AG20443 (cell line): ENCODE data around the gene CYTL1.
"Not testable (repeated sequence)": the region's sequence is repeated elsewhere in the genome, so short reads cannot be mapped to it uniquely, and the experiment has no call there.

Experiments
- DNase-seq: peaks from one replicate; pipeline ENCODE4 v3.0.0; 2012; ENCODE audit warnings: low spot score, mixed read lengths

Gene CYTL1

GRCh38 chr4:5001641-5002040 lies 17.6 kb downstream of the CYTL1 start:
- not testable (repeated sequence) for DNase-seq

GRCh38 chr4:4996935-4997334 lies 22.3 kb downstream of the CYTL1 start:
- not testable (repeated sequence) for DNase-seq

- peak; percentile 59 for DNase-seq
These were observed 23.4 kb downstream of the CYTL1 start for GRCh38 chr4:4995908-4996265.

DNA sequence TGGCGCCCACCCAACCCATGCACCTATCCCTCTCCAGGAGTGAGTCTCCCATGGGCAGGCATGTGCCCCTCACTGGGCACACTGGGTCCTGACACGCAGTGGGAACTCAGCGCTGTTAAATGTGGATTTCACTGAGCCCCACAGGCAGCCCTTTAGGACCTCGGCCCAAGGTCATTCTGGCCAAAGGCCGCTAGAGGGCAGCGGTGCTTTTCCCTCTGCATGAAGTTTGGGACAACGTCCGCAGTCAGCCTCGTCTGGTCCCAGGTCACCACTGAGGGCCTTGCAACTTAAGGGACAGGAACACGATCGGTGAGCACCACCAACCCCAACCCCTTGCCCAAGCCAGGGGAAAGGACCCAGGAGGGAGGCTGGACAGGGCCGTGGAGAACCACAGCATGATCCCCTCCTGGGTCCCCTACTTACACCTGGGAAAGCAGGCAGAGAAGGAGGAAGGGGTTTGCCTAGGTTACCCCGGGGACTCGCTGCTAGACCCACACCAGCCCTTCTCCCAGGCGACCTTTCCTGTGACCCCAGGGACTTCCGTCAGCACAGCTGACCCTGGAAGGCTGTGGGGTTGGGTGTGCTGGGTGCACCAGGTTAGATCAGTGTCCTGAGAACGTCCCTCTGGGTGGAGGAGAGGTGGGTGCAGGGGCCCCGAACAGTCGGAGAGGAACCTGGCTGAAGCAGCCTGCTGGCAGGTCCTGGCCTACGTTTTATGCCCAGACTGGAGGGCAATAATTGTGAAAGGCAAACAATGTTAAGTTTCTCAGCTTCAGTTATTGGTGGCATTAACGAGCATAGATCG lies 24.0 kb downstream of the CYTL1 start:
- peak; percentile 83 for DNase-seq

DNA sequence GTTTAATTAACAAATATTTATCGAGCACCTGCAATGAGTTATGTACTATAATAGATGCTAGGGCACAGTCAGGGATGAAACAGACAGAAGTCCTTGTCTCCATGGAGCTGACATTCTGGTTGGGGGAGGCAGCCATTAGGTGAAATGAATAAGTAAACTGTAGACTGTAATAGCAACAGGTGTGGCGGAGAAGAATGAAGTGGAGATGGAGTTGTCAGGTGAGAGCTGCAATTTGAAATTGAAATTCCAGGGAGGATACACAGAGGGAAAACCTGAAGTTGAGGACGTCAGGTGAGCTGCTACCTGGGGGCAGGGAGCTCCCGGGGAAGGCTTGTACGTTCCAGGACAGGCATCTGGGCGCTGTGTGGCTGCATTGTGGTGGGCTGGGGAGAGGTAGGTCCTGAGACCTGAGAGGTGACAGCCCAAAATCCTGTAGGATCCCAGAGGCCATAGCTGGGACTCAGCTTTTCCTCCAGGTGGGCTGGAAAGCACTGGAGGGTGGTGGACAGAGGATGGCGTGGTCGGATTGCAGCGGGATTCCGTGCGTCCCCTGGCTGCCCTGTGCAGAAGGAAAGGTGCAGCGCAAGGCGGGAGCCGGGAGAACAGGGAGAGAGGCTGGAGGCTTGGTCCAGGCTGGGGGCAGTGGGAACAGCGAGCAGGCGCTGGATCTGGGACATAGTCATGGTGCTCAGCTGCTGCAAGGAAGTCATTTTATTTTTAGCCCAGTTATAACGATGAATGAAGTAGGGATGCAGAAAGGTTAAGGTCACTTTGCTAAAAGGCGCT lies 24.8 kb downstream of the CYTL1 start:
- DNase-seq, result no peak

- no peak for DNase-seq
These were observed 26.4 kb downstream of the CYTL1 start for GRCh38 chr4:4992833-4993232.

DNA sequence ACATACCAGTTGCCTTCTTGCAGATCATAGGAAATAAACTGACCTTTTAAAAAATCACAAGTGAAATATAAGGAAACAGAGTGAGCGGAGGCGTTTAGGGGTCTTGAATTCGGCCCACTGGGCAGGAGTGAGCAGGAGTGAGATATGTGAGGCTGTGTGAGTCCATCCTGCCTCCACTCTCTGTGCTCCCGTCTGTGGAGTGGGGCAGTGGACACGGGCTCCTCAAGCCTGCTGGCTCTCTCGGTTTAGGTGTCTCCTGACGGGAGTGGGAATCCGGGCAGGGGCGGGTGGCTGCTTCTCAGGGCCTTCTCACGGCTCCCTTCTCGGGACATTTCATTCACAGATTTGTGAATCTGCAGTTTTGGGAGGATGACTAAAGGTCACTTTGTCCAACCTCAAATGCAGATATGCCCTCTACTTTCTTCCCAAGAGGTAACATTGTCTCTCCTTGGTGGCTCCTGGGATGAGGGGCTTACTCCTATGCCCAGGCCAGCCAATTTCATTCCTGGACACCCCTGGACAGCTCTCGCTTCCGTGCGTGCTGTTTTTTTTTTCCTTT lies 27.6 kb downstream of the CYTL1 start:
- no peak for DNase-seq

DNA sequence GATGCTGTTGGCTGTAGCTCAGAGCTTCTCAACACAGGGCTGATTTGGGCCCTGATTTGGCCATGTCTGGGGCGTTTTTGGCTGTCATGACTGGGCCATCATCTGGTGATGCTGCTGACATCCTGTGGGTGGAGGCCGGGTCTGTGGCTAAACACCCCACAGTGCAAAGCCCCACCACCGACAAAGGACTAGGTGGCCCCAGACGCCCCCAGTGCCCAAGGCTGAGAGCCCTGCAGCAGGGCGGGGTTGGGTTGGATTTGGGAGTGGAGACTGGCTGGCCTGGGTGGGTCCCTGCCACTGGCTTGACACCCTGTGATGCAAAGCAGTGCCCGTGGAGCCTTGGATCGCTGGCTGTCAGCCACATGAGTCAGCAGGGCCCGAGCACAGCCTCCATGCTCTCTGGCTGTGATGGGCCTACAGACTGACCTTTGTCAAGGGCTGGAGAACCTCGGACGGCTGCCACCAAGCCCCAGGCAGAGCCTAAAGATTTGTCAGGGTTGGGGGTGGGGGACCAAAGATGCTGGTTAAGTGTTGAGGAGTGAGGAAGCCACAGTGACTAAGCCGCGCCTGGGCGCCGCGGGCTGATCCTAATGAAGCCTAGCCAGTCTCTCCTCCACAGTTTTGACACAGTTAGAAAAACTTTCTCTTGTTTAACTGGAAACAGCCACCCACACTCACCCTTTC lies 28.3 kb downstream of the CYTL1 start:
- DNase-seq, result peak; percentile 96

DNA sequence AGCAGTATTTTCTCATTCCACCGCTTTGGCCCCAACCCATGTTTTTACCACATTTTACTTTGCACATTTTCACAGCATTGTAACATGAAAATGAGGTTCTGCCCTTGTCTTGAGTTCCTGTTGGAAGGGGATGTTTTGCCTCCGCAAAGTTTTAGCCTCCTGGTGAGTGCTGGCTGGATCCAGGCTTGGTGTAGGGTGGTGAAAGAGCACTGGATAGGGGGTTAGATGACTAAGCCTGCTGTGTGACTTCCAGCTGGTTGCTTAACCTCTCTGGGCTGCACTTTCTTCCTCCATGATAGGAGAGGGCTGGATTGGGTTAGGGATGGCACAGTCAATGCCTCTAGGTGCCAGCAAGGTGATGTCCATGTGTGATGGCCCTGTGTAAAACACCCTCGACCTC lies 28.9 kb downstream of the CYTL1 start:
- DNase-seq, result peak; percentile 57

GRCh38 chr4:4989083-4989622 lies 30.1 kb downstream of the CYTL1 start:
- no peak for DNase-seq

- no peak for DNase-seq
These were observed 31.6 kb downstream of the CYTL1 start for GRCh38 chr4:4987656-4988055.

- DNase-seq, result no peak
These were observed 32.4 kb downstream of the CYTL1 start for GRCh38 chr4:4986841-4987240.

- peak; percentile 39 for DNase-seq
These were observed 33.4 kb downstream of the CYTL1 start for GRCh38 chr4:4985844-4986243.

GRCh38 chr4:4985036-4985435 lies 34.2 kb downstream of the CYTL1 start:
- DNase-seq, result no peak

GRCh38 chr4:4984186-4984585 lies 35.1 kb downstream of the CYTL1 start:
- no peak for DNase-seq

DNA sequence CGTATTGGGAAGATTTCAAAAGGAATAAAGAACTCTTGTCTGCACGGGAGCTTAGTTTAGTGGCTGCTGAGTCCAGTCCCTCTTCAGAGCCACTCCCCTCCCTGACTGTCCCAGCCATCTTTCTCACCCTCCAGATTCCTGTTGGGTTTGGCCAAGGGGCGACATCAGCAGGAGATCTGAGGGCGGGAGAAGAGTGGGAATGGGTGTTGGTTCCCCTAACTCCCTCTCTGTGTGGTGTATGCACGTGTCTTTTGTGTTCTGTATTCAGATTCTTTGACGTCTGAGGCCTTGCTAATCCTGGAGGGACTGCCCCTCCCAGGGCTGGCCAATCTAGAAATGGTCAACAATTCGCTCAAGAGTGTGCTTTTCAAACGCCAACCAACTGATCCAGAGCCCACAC lies 37.4 kb downstream of the CYTL1 start:
- DNase-seq, result no peak

DNA sequence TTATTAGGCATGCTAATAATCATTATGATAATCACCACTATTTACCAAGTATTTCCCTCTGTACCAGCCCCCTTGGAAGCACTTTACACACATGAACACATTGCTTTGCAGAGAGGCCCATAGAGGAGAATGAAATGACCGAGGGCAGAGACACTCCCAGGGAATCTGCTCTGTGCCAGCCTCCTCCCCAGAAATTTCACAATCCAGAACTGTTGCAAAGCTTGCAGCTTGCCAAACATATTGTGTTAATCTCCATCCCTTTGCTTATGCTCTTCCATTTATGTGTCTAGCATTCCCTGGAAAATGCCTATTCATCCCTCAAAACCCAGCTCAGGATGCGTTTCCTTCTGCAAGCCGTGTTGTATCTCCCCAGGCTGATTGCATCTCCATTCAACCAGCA lies 37.8 kb downstream of the CYTL1 start:
- DNase-seq, result peak; percentile 89

DNA sequence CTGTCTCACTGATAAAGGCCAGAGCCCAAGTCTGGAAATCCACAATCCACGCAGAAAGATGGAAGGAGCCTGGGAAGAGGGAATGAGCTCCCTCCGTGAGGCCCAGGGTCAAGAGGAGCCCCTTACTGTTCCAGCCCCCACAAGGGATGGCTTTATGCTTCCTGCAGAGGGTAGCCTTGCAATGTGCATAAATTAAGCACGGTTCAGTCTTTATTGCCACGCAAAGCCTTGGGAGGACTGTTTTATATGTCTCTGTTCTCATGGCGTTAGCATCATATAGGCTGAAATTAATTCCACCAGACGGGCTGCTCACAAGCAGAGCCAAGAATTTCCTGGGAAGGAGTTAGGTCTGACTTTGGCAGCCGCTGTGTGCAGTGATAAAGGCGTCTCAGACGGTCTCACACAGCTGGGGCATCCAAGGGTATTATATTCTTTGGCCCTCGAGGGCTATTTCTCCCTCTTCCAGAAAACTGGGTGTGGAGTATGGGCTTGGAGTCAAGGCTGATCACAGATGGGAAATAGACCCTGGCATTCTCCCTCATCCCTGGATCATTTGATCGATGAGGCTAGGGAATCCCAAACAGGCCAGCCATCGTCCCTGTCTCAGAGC lies 38.5 kb downstream of the CYTL1 start:
- no peak for DNase-seq

GRCh38 chr4:4979971-4980370 lies 39.3 kb downstream of the CYTL1 start:
- DNase-seq, result no peak

- DNase-seq, result no peak
These were observed 44.5 kb downstream of the CYTL1 start for GRCh38 chr4:4974727-4975126.

GRCh38 chr4:4971796-4972195 lies 47.5 kb downstream of the CYTL1 start:
- DNase-seq, result no peak

DNA sequence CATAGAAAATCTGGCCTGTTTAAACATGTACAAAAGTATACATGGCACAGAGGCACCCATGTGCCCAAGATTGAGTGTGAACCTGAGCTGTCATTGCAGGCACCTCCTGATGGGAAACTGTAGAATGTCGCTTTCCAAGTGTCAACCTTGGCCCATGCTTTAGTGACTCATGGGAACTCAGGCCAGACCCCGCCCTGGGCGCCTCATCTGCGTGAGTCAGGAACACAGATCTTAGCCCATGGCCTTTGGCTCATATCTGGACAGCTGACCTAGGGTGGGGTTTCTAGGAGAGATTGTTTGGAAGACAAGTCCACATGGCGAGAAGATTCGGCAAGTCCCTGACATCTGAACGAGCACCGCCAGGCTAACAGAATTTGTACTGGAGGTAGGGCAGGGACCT lies 50.0 kb downstream of the CYTL1 start:
- peak; percentile 96 for DNase-seq
